GM12892 (cell line): ENCODE measurements around the gene GDF10.

Source experiments
- DNase-seq: peaks from one replicate; pipeline ENCODE4 v3.0.0; 2011; ENCODE audit not compliant: insufficient read length
- FAIRE-seq: peaks from 2 replicates; lab custom pipeline; 2011; peaks lifted over from hg19 to GRCh38; lab: Jason Lieb, UNC
- POLR2A ChIP-seq: IDR thresholded peaks from 2 replicates; pipeline ENCODE4 v1.6.1; 2011; ENCODE audit warnings: low read depth, low read length, control low read depth
- POLR2AphosphoS5 ChIP-seq: IDR thresholded peaks from 2 replicates; pipeline ENCODE4 v1.6.1; 2011; ENCODE audit warnings: low read depth, low read length, control low read depth
- TAF1 ChIP-seq: IDR thresholded peaks from 2 replicates; pipeline ENCODE4 v1.6.1; 2011; ENCODE audit warnings: low read depth, mild to moderate bottlenecking, control low read depth, low read length, borderline replicate concordance

GDF10 gene

GRCh38 chr10:47277352-47278151 lies 22.4 kb upstream of the GDF10 start:
- FAIRE-seq (no peak), DNase-seq (no peak)
- TF ChIP-seq POLR2AphosphoS5 (no peak), POLR2A (no peak), TAF1 (no peak)

GRCh38 chr10:47278152-47278473 lies 21.9 kb upstream of the GDF10 start:
- FAIRE-seq (no peak), DNase-seq (no peak)
- TF ChIP-seq POLR2A (no peak), TAF1 (no peak), POLR2AphosphoS5 (no peak)

GRCh38 chr10:47278720-47279119 lies 21.3 kb upstream of the GDF10 start:
- no peak for DNase-seq
- no peak for TF ChIP-seq POLR2A
- TF ChIP-seq POLR2AphosphoS5 = no peak
- TF ChIP-seq TAF1 = no peak
- FAIRE-seq = no peak

DNA sequence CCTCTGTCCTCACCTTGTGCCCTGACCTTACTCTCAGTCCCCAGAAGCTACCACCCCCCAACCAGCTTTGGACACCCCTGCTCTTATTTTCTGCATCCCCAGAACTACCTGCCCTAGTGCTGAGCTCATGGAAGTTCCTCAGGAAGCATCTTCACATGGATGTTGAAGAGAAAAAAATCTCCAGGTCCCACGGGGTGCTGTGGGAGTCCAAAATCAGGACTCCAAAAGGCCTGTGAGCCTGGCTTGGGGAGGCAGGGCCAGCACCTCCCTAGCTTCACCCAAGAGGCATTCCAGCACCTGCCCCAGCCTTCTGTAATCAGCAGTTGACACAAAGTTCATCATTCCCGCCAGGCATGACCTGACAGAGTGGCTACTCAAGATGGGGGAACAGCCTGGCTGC lies 20.7 kb upstream of the GDF10 start:
- TF ChIP-seq POLR2A (no peak), POLR2AphosphoS5 (no peak), TAF1 (no peak)
- DNase-seq (no peak), FAIRE-seq (no peak)

GRCh38 chr10:47282005-47282656 lies 17.9 kb upstream of the GDF10 start:
- TF ChIP-seq TAF1 (no peak), POLR2A (no peak), POLR2AphosphoS5 (no peak)
- DNase-seq (no peak), FAIRE-seq (no peak)

DNA sequence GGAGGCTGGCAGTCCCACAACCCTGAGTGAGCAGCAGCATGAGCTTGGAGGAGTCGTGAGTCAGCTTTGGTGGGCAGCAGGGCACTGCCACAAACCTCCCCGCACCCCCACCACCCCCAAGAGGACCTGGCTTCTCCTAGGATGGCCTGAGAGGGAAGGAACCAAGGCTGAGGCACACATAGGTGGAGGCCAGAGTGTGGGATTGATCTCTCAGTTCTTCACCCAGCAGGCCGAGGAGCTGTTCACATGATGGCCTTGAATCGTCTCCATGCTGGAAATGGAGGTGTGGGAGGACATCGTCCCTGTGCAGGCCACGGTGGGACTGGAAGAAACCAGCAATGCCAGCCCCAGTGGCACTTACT lies 17.4 kb upstream of the GDF10 start:
- no peak for DNase-seq
- FAIRE-seq = no peak
- no peak for TF ChIP-seq TAF1
- TF ChIP-seq POLR2A = no peak
- TF ChIP-seq POLR2AphosphoS5 = no peak

GRCh38 chr10:47283101-47283630 lies 16.8 kb upstream of the GDF10 start:
- no peak for FAIRE-seq
- DNase-seq = no peak
- TF ChIP-seq POLR2A (no peak), TAF1 (no peak), POLR2AphosphoS5 (no peak)

DNA sequence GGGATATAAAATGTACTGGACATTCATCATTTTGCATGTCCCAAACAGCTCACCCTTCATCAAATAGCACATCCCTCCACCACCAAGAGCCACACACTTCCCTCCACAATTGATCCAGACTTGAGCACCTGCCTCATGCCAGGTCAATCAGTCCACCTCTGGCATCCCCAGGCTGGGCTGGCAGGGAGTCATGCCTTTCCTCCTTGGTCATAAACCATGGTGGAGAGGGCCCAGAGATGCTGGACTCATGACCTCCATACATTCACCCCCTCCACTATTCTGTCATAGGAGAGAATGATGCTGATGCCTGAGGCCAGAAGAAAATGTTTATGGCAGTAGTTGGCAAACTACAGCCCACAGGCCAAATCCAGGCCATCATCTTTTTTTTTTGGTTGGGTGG lies 16.1 kb upstream of the GDF10 start:
- DNase-seq (no peak), FAIRE-seq (no peak)
- TF ChIP-seq POLR2AphosphoS5 (no peak), POLR2A (no peak), TAF1 (no peak)

- DNase-seq (no peak), FAIRE-seq (no peak)
- TF ChIP-seq POLR2A (no peak), TAF1 (no peak), POLR2AphosphoS5 (no peak)
These were observed 14.4 kb upstream of the GDF10 start for GRCh38 chr10:47285381-47286115.

DNA sequence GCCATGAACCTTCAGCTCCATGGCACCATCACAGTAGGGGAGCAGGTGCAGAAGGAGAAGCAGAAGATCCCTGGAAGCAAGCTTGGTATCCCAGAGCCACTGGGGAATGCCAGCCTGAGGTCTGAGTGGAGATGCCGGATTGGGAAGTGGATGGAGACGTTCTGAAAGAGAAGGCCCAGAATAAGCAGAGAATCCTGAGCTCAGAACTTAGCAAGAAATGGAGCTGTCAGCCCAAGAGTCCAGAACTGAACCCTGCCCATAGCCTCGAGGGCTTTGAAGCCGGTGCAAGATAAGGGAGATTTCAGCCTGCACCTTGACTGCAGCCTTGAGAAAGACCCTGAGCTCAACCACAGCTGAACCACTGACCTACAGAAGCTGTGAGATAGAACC lies 13.9 kb upstream of the GDF10 start:
- TF ChIP-seq POLR2AphosphoS5 = no peak
- no peak for TF ChIP-seq POLR2A
- TF ChIP-seq TAF1 = no peak
- no peak for FAIRE-seq
- no peak for DNase-seq

DNA sequence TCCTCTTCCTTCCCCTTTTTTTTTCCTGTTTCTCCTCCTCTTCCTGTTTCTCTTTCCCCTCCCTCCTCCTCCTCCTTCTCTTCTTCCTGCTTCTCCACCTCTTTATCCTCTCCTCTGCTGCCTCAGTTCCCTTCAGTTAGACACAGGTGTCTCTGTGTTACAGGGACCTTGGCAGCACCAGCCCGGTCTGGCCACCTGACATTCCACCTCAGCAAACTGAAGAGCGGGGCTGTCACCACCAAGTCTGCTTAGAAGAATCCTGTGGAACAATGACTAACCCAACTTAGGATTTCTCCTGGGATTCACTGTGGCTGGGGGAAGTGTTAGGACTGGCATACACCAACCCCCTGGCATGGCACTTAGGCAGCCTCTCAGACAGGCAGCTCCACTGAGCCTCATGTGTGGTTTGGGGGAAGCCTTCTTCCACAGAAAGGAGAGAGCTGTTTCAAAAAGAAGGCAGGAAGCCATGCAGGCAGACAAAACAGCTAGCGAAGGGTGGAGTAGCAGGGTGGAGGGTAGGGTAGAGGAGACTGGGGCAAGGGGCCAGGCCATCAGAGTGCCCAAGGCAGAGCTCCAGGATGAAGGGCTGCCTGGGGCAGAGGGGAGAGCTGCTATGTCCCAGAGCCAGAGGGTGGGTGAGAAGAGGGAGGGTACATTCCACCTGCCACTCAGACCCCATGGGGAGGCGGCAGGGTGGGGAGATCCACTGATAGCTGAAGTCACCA lies 13.2 kb upstream of the GDF10 start:
- TF ChIP-seq POLR2AphosphoS5 (no peak), TAF1 (no peak), POLR2A (no peak)
- no peak for FAIRE-seq
- no peak for DNase-seq
